Suprapubic skin (tissue), 4 donors: Measurements from ENCODE around the gene HEXA.

Source experiments
- CTCF ChIP-seq, 2 donors: fragments of 200-600 bp in 1 of 2; fragments of 450-650 bp in 1 of 2; sonication (generic) in 1 of 2; IDR thresholded peaks; one replicate each; pipeline ENCODE4 v1.5.1; 2016 to 2019; ENCODE audit warnings: antibody characterized with exemption in 2 of 2, mild to moderate bottlenecking in 1 of 2, moderate library complexity in 1 of 2
- POLR2A ChIP-seq, 2 donors: fragments of 450-650 bp; IDR thresholded peaks; one replicate each; pipeline ENCODE4 v1.6.1; 2017; ENCODE audit warnings: antibody characterized with exemption in 2 of 2, mild to moderate bottlenecking in 2 of 2, moderate library complexity in 2 of 2
- POLR2AphosphoS5 ChIP-seq, 3 donors: sonication (generic); formaldehyde crosslinking; IDR thresholded peaks; one replicate each; pipeline ENCODE4 v1.6.1; 2017; ENCODE audit warnings: antibody characterized with exemption in 3 of 3

DNA sequence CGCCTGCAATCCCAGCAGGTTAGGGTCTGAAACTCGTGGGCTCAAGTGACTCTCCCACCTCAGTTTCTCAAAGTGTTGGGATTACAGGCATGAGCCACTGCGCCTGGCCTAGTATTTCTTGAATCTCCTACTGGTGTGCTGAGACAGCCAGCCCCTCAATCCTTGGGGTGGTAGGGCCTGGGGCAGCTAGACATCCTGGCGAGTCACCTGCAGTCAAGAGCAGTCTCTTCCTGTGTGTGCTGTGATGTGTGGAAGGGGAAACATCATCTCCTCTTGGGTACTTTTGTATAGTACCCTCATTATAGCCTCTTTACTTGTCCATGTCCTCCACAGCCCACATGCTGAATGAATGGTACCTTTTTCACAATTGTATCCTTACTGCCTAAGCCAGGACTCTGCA is 4.9 kb upstream of the HEXA start:
- TF ChIP-seq CTCF (IDR thresholded peaks at IDR 0.05) (no peak), POLR2AphosphoS5 (IDR thresholded peaks at IDR 0.05) (no peak), POLR2A (IDR thresholded peaks at IDR 0.05) (no peak)
